OCI-LY3 (cell line): ENCODE measurements around the gene PTPRN2.

Experiments
- H2AFZ ChIP-seq: fragments of 200-600, 300-600 bp; shearing (Covaris generic); 2 replicates; pipeline ENCODE4 v1.6.0; 2014; ENCODE audit warnings: antibody characterized with exemption, low read depth, low read length
- H3K27ac ChIP-seq: fragments of 200-600, 300-600 bp; sonication (generic); 2 replicates; pipeline ENCODE4 v1.5.1; 2014; ENCODE audit warnings: mild to moderate bottlenecking, low read length, moderate library complexity, mixed read lengths
- H3K27me3 ChIP-seq: fragments of 200-600, 300-600 bp; sonication (generic); 2 replicates; pipeline ENCODE4 v1.6.1; 2014; ENCODE audit warnings: low read depth, low read length, mixed read lengths
- H3K36me3 ChIP-seq: fragments of 200-600, 300-600 bp; sonication (generic); replicated peaks from 2 replicates; pipeline ENCODE3; 2014; ENCODE audit warnings: low read depth, low read length, mixed read lengths
- H3K4me1 ChIP-seq: fragments of 300-600, 200-600 bp; sonication (generic); 2 replicates; pipeline ENCODE4 v1.6.1; 2014; ENCODE audit warnings: low read length, mixed read lengths
- H3K4me2 ChIP-seq: fragments of 200-600, 300-600 bp; sonication (generic); 2 replicates; pipeline ENCODE4 v1.6.1; 2014; ENCODE audit warnings: low read length, mixed read lengths
- H3K4me3 ChIP-seq: fragments of 300-600, 200-600 bp; sonication (generic); 2 replicates; pipeline ENCODE4 v1.5.1; 2014; ENCODE audit warnings: antibody characterized with exemption, mild to moderate bottlenecking, low read length, moderate library complexity
- H3K79me2 ChIP-seq: fragments of 300-600, 200-600 bp; shearing (Covaris generic); 2 replicates; pipeline ENCODE4 v1.6.1; 2014; ENCODE audit warnings: mild to moderate bottlenecking, low read length, mixed read lengths
- H3K9ac ChIP-seq: fragments of 300-600, 200-600 bp; shearing (Covaris generic); 2 replicates; pipeline ENCODE4 v1.6.0; 2014; ENCODE audit warnings: mild to moderate bottlenecking, low read length, moderate library complexity
- H3K9me3 ChIP-seq: fragments of 200-600, 300-600 bp; shearing (Covaris generic); 2 replicates; pipeline ENCODE4 v1.6.1; 2014; ENCODE audit warnings: low read length, mixed read lengths; ENCODE audit not compliant: insufficient read depth
- H4K20me1 ChIP-seq: fragments of 200-600, 300-600 bp; sonication (generic); 2 replicates; pipeline ENCODE4 v1.6.1; 2016; ENCODE audit warnings: low read length, mixed read lengths; ENCODE audit not compliant: insufficient read depth
- EZH2phosphoT487 ChIP-seq: fragments of 200-600 bp; shearing (Covaris generic); IDR thresholded peaks from 2 replicates; pipeline ENCODE4 v1.6.1; 2018; ENCODE audit warnings: antibody characterized with exemption, mixed run types, low read depth
- TF ChIP-seq, protein P1 (sequence below): fragments of 200-600, 300-600 bp; sonication (generic); IDR thresholded peaks from 2 replicates; pipeline ENCODE4 v1.5.1; 2014; ENCODE audit warnings: antibody characterized with exemption, low read length, low read depth

PTPRN2 gene

DNA sequence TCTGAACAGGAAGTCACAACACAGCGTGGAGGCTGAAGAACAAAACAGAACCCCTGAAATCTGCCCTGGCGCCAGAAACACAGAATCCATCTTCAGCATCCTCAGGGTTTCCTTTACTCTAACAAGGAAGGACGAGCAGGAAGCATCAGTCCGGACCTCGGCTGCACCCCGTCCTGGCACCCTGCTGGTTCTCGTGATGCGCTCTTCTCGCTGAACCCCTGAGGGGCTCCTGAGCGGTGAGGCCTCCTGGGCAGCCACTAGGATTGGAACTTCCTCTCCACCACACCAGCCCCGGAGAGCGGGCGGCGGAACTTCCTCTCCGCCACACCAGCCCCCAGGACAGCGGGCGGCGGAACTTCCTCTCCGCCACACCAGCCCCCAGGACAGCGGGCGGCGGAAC is 461.9 kb downstream of the PTPRN2 start:
- Histone ChIP-seq H3K4me1 (no peaks in the 10 kb centered on the region), H3K79me2 (no peaks in the 10 kb centered on the region), H3K27ac (no peak overlapping the region), H3K9ac (no peak overlapping the region), H2AFZ (no peak overlapping the region), H3K9me3 (0 out of 2 replicates have a peak, but pooled peaks cover 3% of the 10 kb centered on the region), H4K20me1 (no peaks in the 10 kb centered on the region), H3K4me3 (no peak overlapping the region), H3K27me3 (no peaks in the 10 kb centered on the region), H3K36me3 (no peaks in the 10 kb centered on the region), H3K4me2 (no peak overlapping the region)
- TF ChIP-seq, protein P1, sequence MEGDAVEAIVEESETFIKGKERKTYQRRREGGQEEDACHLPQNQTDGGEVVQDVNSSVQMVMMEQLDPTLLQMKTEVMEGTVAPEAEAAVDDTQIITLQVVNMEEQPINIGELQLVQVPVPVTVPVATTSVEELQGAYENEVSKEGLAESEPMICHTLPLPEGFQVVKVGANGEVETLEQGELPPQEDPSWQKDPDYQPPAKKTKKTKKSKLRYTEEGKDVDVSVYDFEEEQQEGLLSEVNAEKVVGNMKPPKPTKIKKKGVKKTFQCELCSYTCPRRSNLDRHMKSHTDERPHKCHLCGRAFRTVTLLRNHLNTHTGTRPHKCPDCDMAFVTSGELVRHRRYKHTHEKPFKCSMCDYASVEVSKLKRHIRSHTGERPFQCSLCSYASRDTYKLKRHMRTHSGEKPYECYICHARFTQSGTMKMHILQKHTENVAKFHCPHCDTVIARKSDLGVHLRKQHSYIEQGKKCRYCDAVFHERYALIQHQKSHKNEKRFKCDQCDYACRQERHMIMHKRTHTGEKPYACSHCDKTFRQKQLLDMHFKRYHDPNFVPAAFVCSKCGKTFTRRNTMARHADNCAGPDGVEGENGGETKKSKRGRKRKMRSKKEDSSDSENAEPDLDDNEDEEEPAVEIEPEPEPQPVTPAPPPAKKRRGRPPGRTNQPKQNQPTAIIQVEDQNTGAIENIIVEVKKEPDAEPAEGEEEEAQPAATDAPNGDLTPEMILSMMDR = no peak
- TF ChIP-seq EZH2phosphoT487 = no peak

DNA sequence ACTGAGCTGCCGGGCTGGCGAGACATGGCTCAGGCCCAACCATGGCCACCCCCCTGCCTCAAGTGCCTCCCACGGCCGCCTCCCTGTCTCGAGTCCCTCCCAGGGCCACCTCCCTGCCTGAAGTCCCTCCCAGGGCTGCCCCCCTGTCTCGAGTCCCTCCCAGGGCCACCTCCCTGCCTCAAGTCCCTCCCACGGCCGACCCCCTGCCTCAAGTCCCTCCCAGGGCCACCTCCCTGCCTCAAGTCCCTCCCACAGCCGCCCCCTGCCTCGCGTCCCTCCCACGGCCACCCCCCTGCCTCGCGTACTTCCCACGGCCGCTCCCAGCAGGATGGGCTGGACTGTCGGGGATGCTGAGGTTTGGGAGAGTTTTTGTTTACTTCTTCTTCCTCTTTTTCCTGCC is 462.5 kb downstream of the PTPRN2 start:
- H3K27me3 ChIP-seq = no peaks in the 10 kb centered on the region
- no peaks in the 10 kb centered on the region for H3K9me3 ChIP-seq

DNA sequence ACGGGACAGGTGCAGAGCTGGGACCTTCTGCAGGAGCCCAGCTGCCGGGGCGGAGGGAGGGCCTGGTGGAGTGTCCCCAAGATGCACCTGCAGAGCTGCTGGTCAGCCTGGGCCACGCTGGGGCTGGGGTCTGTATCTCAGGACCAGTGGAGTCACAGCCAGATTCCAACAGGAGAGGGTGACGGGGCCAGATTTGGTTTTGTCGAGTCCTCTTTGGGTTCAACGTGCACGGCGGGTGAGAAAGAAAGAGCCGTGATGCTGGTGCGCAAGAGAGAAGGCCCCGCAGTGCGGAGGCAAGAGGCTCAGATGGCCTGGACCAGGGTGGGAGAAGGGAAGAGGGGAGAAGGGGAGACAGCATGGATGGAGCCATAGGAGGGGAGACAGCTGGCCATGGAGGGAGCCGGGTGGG is 462.9 kb downstream of the PTPRN2 start:
- H3K9ac ChIP-seq = no peak overlapping the region
- H3K36me3 ChIP-seq = no peaks in the 10 kb centered on the region
- no peaks in the 10 kb centered on the region for H3K79me2 ChIP-seq
- H3K4me3 ChIP-seq = no peak overlapping the region
- no peaks in the 10 kb centered on the region for H3K4me1 ChIP-seq
- no peak overlapping the region for H3K27ac ChIP-seq
- H4K20me1 ChIP-seq = no peaks in the 10 kb centered on the region
- H2AFZ ChIP-seq = no peak overlapping the region
- H3K9me3 ChIP-seq = no peaks in the 10 kb centered on the region
- H3K4me2 ChIP-seq = no peak overlapping the region
- TF ChIP-seq EZH2phosphoT487 = no peak
- TF ChIP-seq, protein P1 = no peak
- no peaks in the 10 kb centered on the region for H3K27me3 ChIP-seq

More for the DNA sequence above, 462.5 kb downstream of the PTPRN2 start:
- Histone ChIP-seq H3K4me3 (no peak overlapping the region), H3K4me1 (no peaks in the 10 kb centered on the region), H3K79me2 (no peaks in the 10 kb centered on the region), H2AFZ (no peak overlapping the region), H3K36me3 (no peaks in the 10 kb centered on the region), H3K27ac (no peak overlapping the region), H3K4me2 (no peak overlapping the region), H4K20me1 (no peaks in the 10 kb centered on the region), H3K9ac (no peak overlapping the region)
- TF ChIP-seq, protein P1 = no peak
- no peak for TF ChIP-seq EZH2phosphoT487

DNA sequence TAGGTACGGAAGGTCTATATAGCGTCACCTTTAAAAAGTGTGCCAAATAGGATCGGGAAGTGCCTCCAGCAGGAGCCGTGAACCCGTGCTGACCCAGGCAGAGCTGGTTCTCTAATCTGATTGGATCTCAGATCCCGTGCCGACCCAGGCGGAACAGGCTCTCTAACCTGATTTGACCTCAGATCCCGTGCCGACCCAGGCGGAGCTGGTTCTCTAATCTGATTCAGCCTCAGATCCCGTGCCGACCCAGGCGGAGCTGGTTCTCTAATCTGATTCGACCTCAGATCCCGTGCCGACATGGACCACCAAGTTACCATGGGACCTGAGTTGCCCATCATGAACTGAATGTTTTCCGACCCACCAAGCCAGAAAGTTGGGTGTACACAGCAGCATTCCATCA is 463.9 kb downstream of the PTPRN2 start:
- Histone ChIP-seq H3K4me1 (no peaks in the 10 kb centered on the region), H3K9me3 (no peaks in the 10 kb centered on the region), H4K20me1 (no peaks in the 10 kb centered on the region), H3K27me3 (no peaks in the 10 kb centered on the region), H3K9ac (no peak overlapping the region), H3K27ac (no peak overlapping the region), H3K4me2 (no peak overlapping the region), H3K4me3 (no peak overlapping the region), H3K79me2 (no peaks in the 10 kb centered on the region), H3K36me3 (no peaks in the 10 kb centered on the region), H2AFZ (no peak overlapping the region)
- TF ChIP-seq EZH2phosphoT487 = no peak
- TF ChIP-seq, protein P1 = no peak
